ENCODE measurements around the gene IARS2. TPM values are rescaled to one million over a fixed set of nuclear protein-coding genes. Genes with fewer than 3 reads are reported as not detected.

IARS2 gene
- total RNA-seq (10 to 100 TPM; 59.1 to 86.3 (median 69.8) TPM), polyA plus RNA-seq (10 to 100 TPM; 44.1 to 92.6 (median 49.0) TPM)
- long read RNA-seq, donor 1, transcript IARS2-201 (23 exons, 3,560 nt) = major isoform, 143 of 158 reads
- long read RNA-seq, donor 1, partial matches to known transcripts = 10 of 158 reads
- long read RNA-seq, donor 1, other reads (novel, unspliced or antisense) = 5 of 158 reads
- long read RNA-seq, donor 2, transcript IARS2-201 (23 exons, 3,560 nt) = major isoform, 174 of 191 reads
- long read RNA-seq, donor 2, partial matches to known transcripts = 6 of 191 reads
- long read RNA-seq, donor 2, other reads (novel, unspliced or antisense) = 11 of 191 reads

- TF ChIP-seq, protein P1, sequence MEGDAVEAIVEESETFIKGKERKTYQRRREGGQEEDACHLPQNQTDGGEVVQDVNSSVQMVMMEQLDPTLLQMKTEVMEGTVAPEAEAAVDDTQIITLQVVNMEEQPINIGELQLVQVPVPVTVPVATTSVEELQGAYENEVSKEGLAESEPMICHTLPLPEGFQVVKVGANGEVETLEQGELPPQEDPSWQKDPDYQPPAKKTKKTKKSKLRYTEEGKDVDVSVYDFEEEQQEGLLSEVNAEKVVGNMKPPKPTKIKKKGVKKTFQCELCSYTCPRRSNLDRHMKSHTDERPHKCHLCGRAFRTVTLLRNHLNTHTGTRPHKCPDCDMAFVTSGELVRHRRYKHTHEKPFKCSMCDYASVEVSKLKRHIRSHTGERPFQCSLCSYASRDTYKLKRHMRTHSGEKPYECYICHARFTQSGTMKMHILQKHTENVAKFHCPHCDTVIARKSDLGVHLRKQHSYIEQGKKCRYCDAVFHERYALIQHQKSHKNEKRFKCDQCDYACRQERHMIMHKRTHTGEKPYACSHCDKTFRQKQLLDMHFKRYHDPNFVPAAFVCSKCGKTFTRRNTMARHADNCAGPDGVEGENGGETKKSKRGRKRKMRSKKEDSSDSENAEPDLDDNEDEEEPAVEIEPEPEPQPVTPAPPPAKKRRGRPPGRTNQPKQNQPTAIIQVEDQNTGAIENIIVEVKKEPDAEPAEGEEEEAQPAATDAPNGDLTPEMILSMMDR (IDR thresholded peaks at IDR 0.05) = no peak
- Histone ChIP-seq H3K36me3 (ENCODE audit: insufficient read depth in 1 of 2, low read depth in 1 of 2) (peaks cover 0 to 38% of the 10 kb centered on the region in 2 donors), H3K27me3 (ENCODE audit: insufficient read depth in 3 of 3, low read length in 2 of 3) (no peaks in the 10 kb centered on the region), H3K4me1 (peaks cover 14% of the 10 kb centered on the region), H3K27ac (peak within 1 kb of the TSS; percentile 91), H3K4me3 (peak within 1 kb of the TSS; percentile 100), H3K9me3 (no peaks in the 10 kb centered on the region)
- 1 to 2% (median 1%) methylated on average over 47 to 73 of the region's 73 CpGs for WGBS, 3 donors
- ATAC-seq (peak; percentile 95 to 96 (median 95)), DNase-seq (peak; percentile 89 to 94)
- intact Hi-C loops (cut with DNase I) = loop anchor here in 1 of 2 donors (5.0 kb wide), 1 partner anchor 47 kb away; the partner anchor contains the start of gene EPRS1
These were observed at the start of gene IARS2 for GRCh38 chr1:220094016-220094911. Gene IARS2, plus strand, starts transcription at chr1:220094132. Its CDS starts 85 bp downstream, at chr1:220094217.

- Histone ChIP-seq H3K27ac (peak overlapping the region; percentile 84), H3K27me3 (ENCODE audit: insufficient read depth in 3 of 3, low read length in 2 of 3) (no peaks in the 10 kb centered on the region), H3K9me3 (no peaks in the 10 kb centered on the region), H3K4me1 (peaks cover 16% of the 10 kb centered on the region), H3K4me3 (peak overlapping the region; percentile 83), H3K36me3 (ENCODE audit: insufficient read depth in 1 of 2, low read depth in 1 of 2) (peaks cover 0 to 14% of the 10 kb centered on the region in 2 donors)
- intact Hi-C loops (cut with DNase I) = loop anchor here in 1 of 2 donors (5.0 kb wide), 1 partner anchor 47 kb away; the partner anchor contains the start of gene IARS2
- 59 to 64% (median 59%) methylated on average over 4 of the region's 4 CpGs for WGBS, 3 donors
- no peak for DNase-seq
- TF ChIP-seq, protein P1 (IDR thresholded peaks at IDR 0.05) = no peak
- no peak for ATAC-seq
These were observed 49.1 kb upstream of the IARS2 start for GRCh38 chr1:220044678-220045355.

GRCh38 chr1:220045356-220046051 is 48.4 kb upstream of the IARS2 start:
- ATAC-seq (peak in 1 of 4 donors; percentile 36), DNase-seq (no peak)
- Histone ChIP-seq H3K9me3 (no peaks in the 10 kb centered on the region), H3K4me3 (peak overlapping the region; percentile 83), H3K36me3 (ENCODE audit: insufficient read depth in 1 of 2, low read depth in 1 of 2) (peaks cover 0 to 7% of the 10 kb centered on the region in 2 donors), H3K27me3 (ENCODE audit: insufficient read depth in 3 of 3, low read length in 2 of 3) (no peaks in the 10 kb centered on the region), H3K27ac (peak overlapping the region; percentile 84), H3K4me1 (peaks cover 16% of the 10 kb centered on the region)
- TF ChIP-seq, protein P1 (IDR thresholded peaks at IDR 0.05) = no peak
- intact Hi-C loops (cut with DNase I) = loop anchor here in 1 of 2 donors (5.0 kb wide), 1 partner anchor 47 kb away; the partner anchor contains the start of gene IARS2
- 24 to 26% (median 24%) methylated on average over 17 of the region's 17 CpGs for WGBS, 3 donors

Data from psoas muscle (tissue), 8 donors.